ENCODE data around the gene LRRC2.

- TF ChIP-seq, protein P1, sequence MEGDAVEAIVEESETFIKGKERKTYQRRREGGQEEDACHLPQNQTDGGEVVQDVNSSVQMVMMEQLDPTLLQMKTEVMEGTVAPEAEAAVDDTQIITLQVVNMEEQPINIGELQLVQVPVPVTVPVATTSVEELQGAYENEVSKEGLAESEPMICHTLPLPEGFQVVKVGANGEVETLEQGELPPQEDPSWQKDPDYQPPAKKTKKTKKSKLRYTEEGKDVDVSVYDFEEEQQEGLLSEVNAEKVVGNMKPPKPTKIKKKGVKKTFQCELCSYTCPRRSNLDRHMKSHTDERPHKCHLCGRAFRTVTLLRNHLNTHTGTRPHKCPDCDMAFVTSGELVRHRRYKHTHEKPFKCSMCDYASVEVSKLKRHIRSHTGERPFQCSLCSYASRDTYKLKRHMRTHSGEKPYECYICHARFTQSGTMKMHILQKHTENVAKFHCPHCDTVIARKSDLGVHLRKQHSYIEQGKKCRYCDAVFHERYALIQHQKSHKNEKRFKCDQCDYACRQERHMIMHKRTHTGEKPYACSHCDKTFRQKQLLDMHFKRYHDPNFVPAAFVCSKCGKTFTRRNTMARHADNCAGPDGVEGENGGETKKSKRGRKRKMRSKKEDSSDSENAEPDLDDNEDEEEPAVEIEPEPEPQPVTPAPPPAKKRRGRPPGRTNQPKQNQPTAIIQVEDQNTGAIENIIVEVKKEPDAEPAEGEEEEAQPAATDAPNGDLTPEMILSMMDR (IDR thresholded peaks at IDR 0.05; ENCODE audit: insufficient read depth, low read length), result no peak
- TF ChIP-seq POLR2AphosphoS5 (IDR thresholded peaks at IDR 0.05; ENCODE audit: low read depth) (no peak), SPI1 (IDR thresholded peaks at IDR 0.05; ENCODE audit: borderline replicate concordance, low read depth) (no peak), GABPA (IDR thresholded peaks at IDR 0.05; ENCODE audit: low read depth) (no peak)
- TF ChIP-seq, protein P2, sequence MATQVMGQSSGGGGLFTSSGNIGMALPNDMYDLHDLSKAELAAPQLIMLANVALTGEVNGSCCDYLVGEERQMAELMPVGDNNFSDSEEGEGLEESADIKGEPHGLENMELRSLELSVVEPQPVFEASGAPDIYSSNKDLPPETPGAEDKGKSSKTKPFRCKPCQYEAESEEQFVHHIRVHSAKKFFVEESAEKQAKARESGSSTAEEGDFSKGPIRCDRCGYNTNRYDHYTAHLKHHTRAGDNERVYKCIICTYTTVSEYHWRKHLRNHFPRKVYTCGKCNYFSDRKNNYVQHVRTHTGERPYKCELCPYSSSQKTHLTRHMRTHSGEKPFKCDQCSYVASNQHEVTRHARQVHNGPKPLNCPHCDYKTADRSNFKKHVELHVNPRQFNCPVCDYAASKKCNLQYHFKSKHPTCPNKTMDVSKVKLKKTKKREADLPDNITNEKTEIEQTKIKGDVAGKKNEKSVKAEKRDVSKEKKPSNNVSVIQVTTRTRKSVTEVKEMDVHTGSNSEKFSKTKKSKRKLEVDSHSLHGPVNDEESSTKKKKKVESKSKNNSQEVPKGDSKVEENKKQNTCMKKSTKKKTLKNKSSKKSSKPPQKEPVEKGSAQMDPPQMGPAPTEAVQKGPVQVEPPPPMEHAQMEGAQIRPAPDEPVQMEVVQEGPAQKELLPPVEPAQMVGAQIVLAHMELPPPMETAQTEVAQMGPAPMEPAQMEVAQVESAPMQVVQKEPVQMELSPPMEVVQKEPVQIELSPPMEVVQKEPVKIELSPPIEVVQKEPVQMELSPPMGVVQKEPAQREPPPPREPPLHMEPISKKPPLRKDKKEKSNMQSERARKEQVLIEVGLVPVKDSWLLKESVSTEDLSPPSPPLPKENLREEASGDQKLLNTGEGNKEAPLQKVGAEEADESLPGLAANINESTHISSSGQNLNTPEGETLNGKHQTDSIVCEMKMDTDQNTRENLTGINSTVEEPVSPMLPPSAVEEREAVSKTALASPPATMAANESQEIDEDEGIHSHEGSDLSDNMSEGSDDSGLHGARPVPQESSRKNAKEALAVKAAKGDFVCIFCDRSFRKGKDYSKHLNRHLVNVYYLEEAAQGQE (IDR thresholded peaks at IDR 0.05; ENCODE audit: insufficient replicate concordance, low read depth), result no peak
Observed at GRCh38 chr3:46492890-46493547, 73.1 kb downstream of the LRRC2 start.

Data from HL-60 (cell line).